Mesenchymal stem cell (in vitro differentiated cells and primary cell): ENCODE measurements around the gene ZNF24. TPM values are rescaled to one million over a fixed set of nuclear protein-coding genes. Genes with fewer than 3 reads are reported as not detected.

Experiments
- DNase-seq: peaks from one replicate; pipeline ENCODE4 v3.0.0-alpha.2; 2013
- H2AFZ ChIP-seq: one replicate; pipeline ENCODE4 v1.6.1; 2013; ENCODE audit warnings: low read depth, mild to moderate bottlenecking, control low read depth, inconsistent platforms, low read length, moderate library complexity
- H2AK5ac ChIP-seq: 2 replicates; pipeline ENCODE4 v1.6.1; 2013; ENCODE audit warnings: low read length, moderate library complexity, mild to moderate bottlenecking, inconsistent platforms; ENCODE audit not compliant: severe bottlenecking
- H2BK120ac ChIP-seq: one replicate; pipeline ENCODE4 v1.6.1; 2013; ENCODE audit warnings: low read depth, mild to moderate bottlenecking, inconsistent platforms, low read length, moderate library complexity
- H2BK12ac ChIP-seq, 2 experiments: one replicate each; pipeline ENCODE4 v1.6.1; 2013; ENCODE audit warnings: inconsistent platforms in 2 of 2, low read length in 2 of 2, mild to moderate bottlenecking in 2 of 2, moderate library complexity in 2 of 2, control low read depth in 1 of 2
- H2BK15ac ChIP-seq: one replicate; pipeline ENCODE4 v1.6.1; 2013; ENCODE audit warnings: mild to moderate bottlenecking, low read depth, inconsistent platforms; ENCODE audit not compliant: poor library complexity, severe bottlenecking
- H2BK5ac ChIP-seq: 2 replicates; pipeline ENCODE4 v1.6.1; 2013; ENCODE audit warnings: low read depth, mild to moderate bottlenecking, low read length, control low read depth, inconsistent platforms; ENCODE audit not compliant: poor library complexity, severe bottlenecking
- H3K14ac ChIP-seq, 2 experiments: one replicate each; pipeline ENCODE4 v1.6.1; 2013; ENCODE audit warnings: inconsistent platforms in 2 of 2, low read length in 2 of 2, control low read depth in 1 of 2, mild to moderate bottlenecking in 1 of 2, moderate library complexity in 1 of 2
- H3K18ac ChIP-seq, 2 experiments: one replicate each; pipeline ENCODE4 v1.6.1; 2013; ENCODE audit warnings: inconsistent platforms in 2 of 2, low read length in 2 of 2, control low read depth in 1 of 2, low read depth in 1 of 2, mild to moderate bottlenecking in 1 of 2
- H3K23ac ChIP-seq, 2 experiments: one replicate each; pipeline ENCODE4 v1.6.1; 2013; ENCODE audit warnings: inconsistent platforms in 2 of 2, low read length in 2 of 2, mild to moderate bottlenecking in 2 of 2, moderate library complexity in 2 of 2, control low read depth in 1 of 2
- H3K27ac ChIP-seq: 2 replicates; pipeline ENCODE4 v1.5.1; 2013; ENCODE audit warnings: mild to moderate bottlenecking, moderate library complexity, low read length, control low read depth, inconsistent platforms; ENCODE audit not compliant: poor library complexity, severe bottlenecking
- H3K27me3 ChIP-seq, 2 experiments: 2 replicates each; pipeline versions ENCODE4 v1.6.1 to v1.7.0; 2013; ENCODE audit warnings: low read length in 2 of 2, mild to moderate bottlenecking in 2 of 2, moderate library complexity in 2 of 2, control low read depth in 1 of 2, inconsistent platforms in 1 of 2; ENCODE audit not compliant: control insufficient read depth in 1 of 2, insufficient read depth in 1 of 2
- H3K36me3 ChIP-seq, 2 experiments: 2 replicates each; pipeline versions ENCODE4 v1.6.1 to v1.7.0; 2013; ENCODE audit warnings: low read length in 2 of 2, control low read depth in 1 of 2, inconsistent platforms in 1 of 2, low read depth in 1 of 2, mild to moderate bottlenecking in 1 of 2; ENCODE audit not compliant: insufficient read depth in 2 of 2, control insufficient read depth in 1 of 2
- H3K4ac ChIP-seq, 2 experiments: one replicate each; pipeline ENCODE4 v1.6.1; 2013; ENCODE audit warnings: inconsistent platforms in 2 of 2, low read length in 2 of 2, mild to moderate bottlenecking in 2 of 2, moderate library complexity in 2 of 2, control low read depth in 1 of 2, low read depth in 1 of 2
- H3K4me1 ChIP-seq: 2 replicates; pipeline ENCODE4 v1.6.1; 2013; ENCODE audit warnings: low read depth, low read length, control low read depth; ENCODE audit not compliant: control insufficient read depth, insufficient read depth
- H3K4me2 ChIP-seq: 2 replicates; pipeline ENCODE4 v1.6.1; 2013; ENCODE audit warnings: low read length, mild to moderate bottlenecking, inconsistent platforms; ENCODE audit not compliant: poor library complexity, severe bottlenecking
- H3K4me3 ChIP-seq, 2 experiments: 2 replicates each; pipeline versions ENCODE4 v1.5.1 to v1.7.0; 2013; ENCODE audit warnings: low read length in 2 of 2, mild to moderate bottlenecking in 2 of 2, control low read depth in 1 of 2, low read depth in 1 of 2; ENCODE audit not compliant: insufficient read depth in 1 of 2
- H3K79me1 ChIP-seq: replicated peaks from 2 replicates; pipeline ENCODE4 v1.6.1; 2013; ENCODE audit warnings: mild to moderate bottlenecking, control low read depth, low read length, inconsistent platforms; ENCODE audit not compliant: poor library complexity, severe bottlenecking
- H3K9ac ChIP-seq: 2 replicates; pipeline ENCODE4 v1.7.0; 2013; ENCODE audit warnings: mild to moderate bottlenecking, low read length, moderate library complexity
- H3K9me3 ChIP-seq: 2 replicates; pipeline ENCODE4 v1.7.0; 2013; ENCODE audit warnings: mild to moderate bottlenecking, low read length; ENCODE audit not compliant: control insufficient read depth
- H4K8ac ChIP-seq: one replicate; pipeline ENCODE4 v1.6.1; 2013; ENCODE audit warnings: inconsistent platforms, mild to moderate bottlenecking, low read length, moderate library complexity
- H4K91ac ChIP-seq: one replicate; pipeline ENCODE4 v1.6.1; 2013; ENCODE audit warnings: mild to moderate bottlenecking, low read length, inconsistent platforms
- WGBS: methylation state at CpG from one replicate; pipeline ENCODE4 v1.1.7; 2013; ENCODE audit warnings: mixed read lengths; 5-methylcytosine and 5-hydroxymethylcytosine counted together
- polyA plus RNA-seq, 2 experiments: library from polyadenylated mRNA; stranded (reverse); fragments of 200-250 nt; gene quantifications; one replicate each; pipeline ENCODE4 v1.2.3, GENCODE V29; 2013

ZNF24 gene
- 16.6 TPM for polyA plus RNA-seq (2013, experiment 1 of 2)
- polyA plus RNA-seq (2013, experiment 2 of 2), result 17.0 TPM

DNA sequence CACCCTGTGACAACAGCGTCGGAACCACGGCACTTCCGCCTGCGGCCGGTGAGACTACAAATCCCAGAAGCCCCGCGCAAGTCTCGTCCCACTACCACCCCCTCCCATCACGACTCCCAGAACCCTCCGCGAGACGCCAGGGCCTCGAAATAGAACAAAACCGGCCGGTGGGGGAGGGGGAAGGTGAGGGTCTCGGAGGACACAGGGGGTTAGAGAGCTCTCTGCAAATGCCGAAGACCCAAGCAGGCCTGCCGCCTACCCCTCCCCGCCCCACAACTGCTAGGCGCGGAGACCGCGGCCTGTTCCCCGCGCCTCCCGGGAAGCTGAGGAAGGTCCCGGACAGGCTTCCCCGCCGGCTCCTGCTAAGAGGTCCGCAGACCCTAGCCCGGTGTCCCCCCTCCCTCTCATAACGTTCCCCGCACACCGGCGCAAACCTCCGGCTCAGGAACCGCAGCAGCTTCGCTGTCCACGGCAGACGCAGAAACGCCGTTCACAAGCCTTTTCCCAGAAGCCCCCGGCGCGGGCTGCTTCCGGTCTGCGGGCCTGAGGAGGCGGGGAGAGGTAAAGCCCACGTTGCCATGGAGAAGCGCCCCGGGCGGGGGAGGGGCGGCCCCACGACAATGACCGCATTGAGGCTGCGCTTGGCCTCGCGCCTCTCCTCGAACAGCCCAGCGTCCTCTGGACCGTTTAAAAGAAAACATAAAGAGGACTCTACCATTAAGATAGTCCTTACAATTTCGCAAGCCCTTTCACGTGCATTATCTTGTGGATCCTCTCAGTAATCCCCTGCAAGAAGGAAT is at the start of gene ZNF24:
Gene ZNF24, minus strand, starts transcription at position 485 of the 800 bp plus-strand sequence. CDS start 3,770 bp downstream, outside the sequence.
- Histone ChIP-seq H3K4me1 (peaks cover 2% of the 10 kb centered on the region), H3K14ac (peak within 1 kb of the TSS in 1 of 2 experiments; percentile 80), H4K8ac (peak within 1 kb of the TSS; percentile 96), H3K4me3 (peak within 1 kb of the TSS; percentile 81 to 92), H3K4me2 (peak within 1 kb of the TSS; percentile 62), H3K18ac (peak within 1 kb of the TSS; percentile 95 to 97), H2BK12ac (peak within 1 kb of the TSS in 1 of 2 experiments; percentile 86), H4K91ac (peak within 1 kb of the TSS; percentile 87), H2AK5ac (no peak within 1 kb of the TSS), H2BK5ac (peak within 1 kb of the TSS; percentile 82), H2AFZ (peak within 1 kb of the TSS; percentile 66), H3K23ac (no peak within 1 kb of the TSS), H2BK15ac (peak within 1 kb of the TSS; percentile 92), H3K9ac (peak within 1 kb of the TSS; percentile 100), H3K36me3 (peaks cover 11 to 30% of the 10 kb centered on the region in 2 experiments), H3K9me3 (peaks cover 10% of the 10 kb centered on the region), H3K4ac (peak within 1 kb of the TSS; percentile 85 to 98), H3K27ac (peak within 1 kb of the TSS; percentile 81), H2BK120ac (peak within 1 kb of the TSS; percentile 91), H3K79me1 (peaks cover 9% of the 10 kb centered on the region), H3K27me3 (no peaks in the 10 kb centered on the region)
- peak; percentile 97 for DNase-seq
- under 1% methylated on average over 45 of the region's 64 CpGs for WGBS

DNA sequence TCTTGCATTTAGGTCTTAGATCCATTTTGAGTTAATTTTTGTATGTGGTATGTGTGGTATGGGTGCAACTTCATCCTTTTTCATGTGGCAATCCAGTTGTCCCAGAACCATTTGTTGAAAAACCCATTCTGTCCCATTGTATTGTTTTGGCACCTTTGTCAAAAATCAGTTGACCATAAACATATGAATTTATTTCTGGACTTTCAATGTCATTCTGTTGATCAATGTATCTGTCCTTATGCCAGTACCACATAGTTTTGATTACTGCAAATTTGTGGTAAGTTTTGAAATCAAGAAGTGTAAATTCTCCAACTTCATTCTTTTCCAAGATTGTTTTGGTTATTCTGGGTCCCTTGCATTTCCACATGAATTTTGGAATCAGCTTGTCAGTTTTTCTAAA is 49.5 kb upstream of the ZNF24 start:
- DNase-seq, result no peak
- H3K27me3 ChIP-seq, result no peaks in the 10 kb centered on the region
- no peak overlapping the region for H3K4me3 ChIP-seq
- H2BK120ac ChIP-seq, result no peak overlapping the region
- H3K14ac ChIP-seq, result no peak overlapping the region
- no peak overlapping the region for H3K9ac ChIP-seq
- no peak overlapping the region for H3K23ac ChIP-seq
- H3K4ac ChIP-seq, result no peak overlapping the region
- no peaks in the 10 kb centered on the region for H3K36me3 ChIP-seq
- no peaks in the 10 kb centered on the region for H3K9me3 ChIP-seq
- no peak overlapping the region for H2BK15ac ChIP-seq
- H3K18ac ChIP-seq, result no peak overlapping the region
- no peak overlapping the region for H2AFZ ChIP-seq
- H2BK12ac ChIP-seq, result no peak overlapping the region
- H4K91ac ChIP-seq, result no peak overlapping the region
- H2AK5ac ChIP-seq, result no peak overlapping the region
- H2BK5ac ChIP-seq, result no peak overlapping the region
- H3K79me1 ChIP-seq, result no peaks in the 10 kb centered on the region
- H3K4me2 ChIP-seq, result no peak overlapping the region
- no peaks in the 10 kb centered on the region for H3K4me1 ChIP-seq
- no peak overlapping the region for H3K27ac ChIP-seq
- no peak overlapping the region for H4K8ac ChIP-seq

DNA sequence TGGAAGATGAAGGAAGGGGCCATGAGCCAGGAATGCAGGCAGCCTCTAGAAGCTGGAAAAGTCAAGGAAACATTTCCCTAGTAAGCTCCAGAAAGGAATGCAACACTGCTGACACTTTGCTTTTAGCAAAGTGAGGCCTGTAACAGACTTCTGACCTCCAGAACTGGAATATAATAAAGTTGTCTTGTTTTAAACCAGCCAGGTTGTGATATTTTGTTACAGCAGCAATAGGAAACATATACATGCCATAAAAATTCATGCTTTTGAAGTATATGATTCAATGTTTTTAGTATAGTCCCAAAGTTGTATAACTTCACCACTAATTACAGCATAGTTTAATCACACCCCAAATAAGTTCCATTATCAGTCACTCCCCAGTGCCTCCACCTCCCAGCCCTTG is 48.2 kb upstream of the ZNF24 start:
- Histone ChIP-seq H3K79me1 (no peaks in the 10 kb centered on the region), H2BK12ac (no peak overlapping the region), H3K27me3 (no peaks in the 10 kb centered on the region), H3K14ac (no peak overlapping the region), H3K9me3 (no peaks in the 10 kb centered on the region), H2AK5ac (no peak overlapping the region), H3K4ac (no peak overlapping the region), H3K4me2 (no peak overlapping the region), H2BK15ac (no peak overlapping the region), H3K4me1 (no peaks in the 10 kb centered on the region), H4K8ac (no peak overlapping the region), H2BK120ac (no peak overlapping the region), H2BK5ac (no peak overlapping the region), H4K91ac (no peak overlapping the region), H3K27ac (no peak overlapping the region), H3K4me3 (no peak overlapping the region), H2AFZ (no peak overlapping the region), H3K9ac (no peak overlapping the region), H3K36me3 (no peaks in the 10 kb centered on the region), H3K18ac (no peak overlapping the region), H3K23ac (no peak overlapping the region)
- DNase-seq, result no peak

DNA sequence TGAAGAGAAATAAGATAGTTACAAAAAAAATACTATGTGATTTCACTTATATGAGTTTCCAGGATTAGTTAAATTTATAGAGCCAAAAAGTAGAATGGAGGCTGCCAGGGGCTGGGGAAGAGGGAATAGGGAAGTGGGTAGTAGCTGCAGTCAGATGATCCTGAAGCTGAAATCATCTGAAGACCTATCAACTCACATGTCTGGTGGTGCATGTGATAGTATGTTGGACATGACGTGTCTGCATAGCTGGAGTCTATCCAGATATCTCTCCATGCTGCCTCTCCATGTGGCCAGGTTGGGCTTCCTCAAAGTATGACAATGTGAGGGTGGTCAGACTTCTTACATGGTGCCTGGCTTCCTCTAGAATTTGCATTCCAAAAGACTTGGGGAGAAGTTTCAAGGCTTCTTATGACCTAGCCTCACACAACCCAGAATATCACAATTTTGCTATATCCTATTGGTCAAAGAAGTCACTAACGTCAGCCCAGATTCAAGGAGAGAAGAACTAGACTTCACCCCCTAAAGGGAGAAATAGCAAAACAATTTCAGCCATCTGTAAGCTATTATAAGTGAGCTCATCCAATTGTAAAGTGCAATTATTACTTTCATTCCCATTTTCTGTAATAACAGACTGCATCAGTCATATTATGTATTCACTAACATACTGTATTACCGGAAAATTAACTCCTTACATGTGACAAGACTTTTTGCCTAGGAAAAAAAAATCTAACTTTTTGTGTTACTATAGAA is 46.9 kb upstream of the ZNF24 start:
- no peak overlapping the region for H2AK5ac ChIP-seq
- H3K4ac ChIP-seq, result no peak overlapping the region
- H3K27me3 ChIP-seq, result no peaks in the 10 kb centered on the region
- H4K8ac ChIP-seq, result no peak overlapping the region
- peaks cover 2% of the 10 kb centered on the region for H3K4me1 ChIP-seq
- 60% methylated on average over 3 of the region's 3 CpGs for WGBS
- DNase-seq, result no peak
- H3K4me3 ChIP-seq, result no peak overlapping the region
- H3K9me3 ChIP-seq, result no peaks in the 10 kb centered on the region
- H2BK12ac ChIP-seq, result no peak overlapping the region
- no peak overlapping the region for H2BK120ac ChIP-seq
- H3K4me2 ChIP-seq, result no peak overlapping the region
- H3K9ac ChIP-seq, result peak overlapping the region; percentile 13
- no peak overlapping the region for H4K91ac ChIP-seq
- no peaks in the 10 kb centered on the region for H3K36me3 ChIP-seq
- no peak overlapping the region for H3K23ac ChIP-seq
- H3K79me1 ChIP-seq, result no peaks in the 10 kb centered on the region
- no peak overlapping the region for H3K27ac ChIP-seq
- H2BK15ac ChIP-seq, result no peak overlapping the region
- H3K18ac ChIP-seq, result no peak overlapping the region
- no peak overlapping the region for H2BK5ac ChIP-seq
- H3K14ac ChIP-seq, result no peak overlapping the region
- H2AFZ ChIP-seq, result no peak overlapping the region
